Smooth muscle cell (in vitro differentiated cells): ENCODE data around the gene OLIG1. TPM values are rescaled to one million over a fixed set of nuclear protein-coding genes. Genes with fewer than 3 reads are reported as not detected.

Experiments
- DNase-seq: peaks from one replicate; lab custom pipeline; 2025; ENCODE audit not compliant: unreplicated experiment; lab: John Stamatoyannopoulos, UW
- H2AFZ ChIP-seq: fragments of 200-600 bp; sonication (generic); 2 replicates; pipeline ENCODE4 v1.6.0; 2016; ENCODE audit warnings: antibody characterized with exemption, low read depth, mild to moderate bottlenecking
- H3F3A ChIP-seq: fragments of 200-600 bp; sonication (generic); 2 replicates; pipeline ENCODE4 v1.6.0; 2017; ENCODE audit warnings: antibody characterized with exemption, low read depth
- H3K27ac ChIP-seq: fragments of 200-600 bp; sonication (generic); 2 replicates; pipeline ENCODE4 v1.5.1; 2016; ENCODE audit warnings: low read depth, mild to moderate bottlenecking
- H3K27me3 ChIP-seq: fragments of 200-600 bp; sonication (generic); 2 replicates; pipeline ENCODE4 v1.6.1; 2016; ENCODE audit warnings: low read depth, mild to moderate bottlenecking
- H3K36me3 ChIP-seq: fragments of 200-600 bp; sonication (generic); 2 replicates; pipeline ENCODE4 v1.5.1; 2016; ENCODE audit warnings: low read depth
- H3K4me1 ChIP-seq: fragments of 200-600 bp; sonication (generic); 2 replicates; pipeline ENCODE4 v1.5.1; 2016; ENCODE audit warnings: low read depth
- H3K4me2 ChIP-seq: fragments of 200-600 bp; sonication (generic); 2 replicates; pipeline ENCODE4 v1.6.0; 2016; ENCODE audit warnings: mild to moderate bottlenecking
- H3K4me3 ChIP-seq: fragments of 200-600 bp; sonication (generic); 2 replicates; pipeline ENCODE4 v1.5.1; 2016; ENCODE audit warnings: mild to moderate bottlenecking
- H3K79me2 ChIP-seq: fragments of 200-600 bp; sonication (generic); 2 replicates; pipeline ENCODE4 v1.6.0; 2016; ENCODE audit warnings: low read depth, mild to moderate bottlenecking
- H3K9ac ChIP-seq: fragments of 200-600 bp; sonication (generic); 2 replicates; pipeline ENCODE4 v1.6.0; 2016; ENCODE audit warnings: low read depth
- H3K9me3 ChIP-seq: fragments of 200-600 bp; sonication (generic); replicated peaks from 2 replicates; pipeline ENCODE4 v1.5.1; 2016; ENCODE audit warnings: low read depth
- H4K20me1 ChIP-seq: fragments of 200-600 bp; sonication (generic); 2 replicates; pipeline ENCODE4 v1.6.0; 2016; ENCODE audit warnings: low read depth
- CTCF ChIP-seq: fragments of 200-600 bp; sonication (generic); IDR thresholded peaks from 2 replicates; pipeline ENCODE4 v1.5.1; 2017; ENCODE audit warnings: borderline replicate concordance, mild to moderate bottlenecking, antibody characterized with exemption; ENCODE audit not compliant: insufficient read depth, poor library complexity, severe bottlenecking
- WGBS: methylation state at CpG from one replicate; pipeline ENCODE4 v1.1.7; 2016; ENCODE audit warnings: low lambda C conversion rate; 5-methylcytosine and 5-hydroxymethylcytosine counted together
- polyA plus RNA-seq: library from polyadenylated mRNA; unstranded; fragments of >200 nt; fragmentation: Nextera tagmentation; extraction: Ambion mirVana; gene quantifications from 2 replicates; pipeline ENCODE4 v1.2.1, GENCODE V29; 2016
- total RNA-seq: library from RNA; depleted of rRNA; stranded (reverse); fragments of >200 nt; gene quantifications from 2 replicates; pipeline ENCODE4 v1.2.3, GENCODE V29; 2014

Gene OLIG1
- total and polyA plus RNA-seq, 2 experiments from 2014 or later = not detected

- 33% methylated on average over 4 of the region's 4 CpGs for WGBS
- no peaks in the 10 kb centered on the region for H4K20me1 ChIP-seq
- H2AFZ ChIP-seq = no peak overlapping the region
- H3K27ac ChIP-seq = peak overlapping the region; percentile 68
- DNase-seq = no peak
- H3K9me3 ChIP-seq = no peaks in the 10 kb centered on the region
- no peak overlapping the region for H3K9ac ChIP-seq
- H3K27me3 ChIP-seq = peaks cover 42% of the 10 kb centered on the region
- H3K4me3 ChIP-seq = no peak overlapping the region
- no peaks in the 10 kb centered on the region for H3K36me3 ChIP-seq
- no peaks in the 10 kb centered on the region for H3K79me2 ChIP-seq
- H3F3A ChIP-seq = no peaks in the 10 kb centered on the region
- no peak for TF ChIP-seq CTCF
- H3K4me1 ChIP-seq = no peaks in the 10 kb centered on the region
- peak overlapping the region; percentile 60 for H3K4me2 ChIP-seq
Observed at GRCh38 chr21:33042812-33043211, 27.1 kb upstream of the OLIG1 start.

GRCh38 chr21:33046455-33046854, 23.5 kb upstream of the OLIG1 start:
- 55% methylated on average over 8 of the region's 8 CpGs for WGBS
- no peak overlapping the region for H3K4me3 ChIP-seq
- H3K27ac ChIP-seq = no peak overlapping the region
- no peaks in the 10 kb centered on the region for H3F3A ChIP-seq
- H3K9ac ChIP-seq = no peak overlapping the region
- no peaks in the 10 kb centered on the region for H3K4me1 ChIP-seq
- no peak for TF ChIP-seq CTCF
- H4K20me1 ChIP-seq = no peaks in the 10 kb centered on the region
- DNase-seq = no peak
- H3K79me2 ChIP-seq = no peaks in the 10 kb centered on the region
- H3K36me3 ChIP-seq = no peaks in the 10 kb centered on the region
- no peak overlapping the region for H3K4me2 ChIP-seq
- peaks cover 57% of the 10 kb centered on the region for H3K27me3 ChIP-seq
- H3K9me3 ChIP-seq = no peaks in the 10 kb centered on the region
- no peak overlapping the region for H2AFZ ChIP-seq

GRCh38 chr21:33047231-33047630, 22.7 kb upstream of the OLIG1 start:
- H3K4me2 ChIP-seq = no peak overlapping the region
- no peak overlapping the region for H3K9ac ChIP-seq
- H3K4me1 ChIP-seq = no peaks in the 10 kb centered on the region
- no peak for DNase-seq
- H3F3A ChIP-seq = no peaks in the 10 kb centered on the region
- no peaks in the 10 kb centered on the region for H3K36me3 ChIP-seq
- H3K27me3 ChIP-seq = peaks cover 57% of the 10 kb centered on the region
- H3K79me2 ChIP-seq = no peaks in the 10 kb centered on the region
- H2AFZ ChIP-seq = no peak overlapping the region
- no peaks in the 10 kb centered on the region for H4K20me1 ChIP-seq
- H3K4me3 ChIP-seq = no peak overlapping the region
- TF ChIP-seq CTCF = no peak
- no peak overlapping the region for H3K27ac ChIP-seq
- H3K9me3 ChIP-seq = no peaks in the 10 kb centered on the region
- 89% methylated on average over 5 of the region's 5 CpGs for WGBS

- Histone ChIP-seq H3K27me3 (peaks cover 66% of the 10 kb centered on the region), H3K27ac (no peak overlapping the region), H3K4me2 (no peak overlapping the region), H3K36me3 (no peaks in the 10 kb centered on the region), H2AFZ (no peak overlapping the region), H3K4me3 (no peak overlapping the region), H4K20me1 (no peaks in the 10 kb centered on the region), H3K9ac (no peak overlapping the region), H3K9me3 (no peaks in the 10 kb centered on the region), H3F3A (no peaks in the 10 kb centered on the region), H3K79me2 (no peaks in the 10 kb centered on the region), H3K4me1 (no peaks in the 10 kb centered on the region)
- TF ChIP-seq CTCF = no peak
- WGBS = 92% methylated on average over 16 of the region's 16 CpGs
- DNase-seq = no peak
Observed at GRCh38 chr21:33051925-33052324, 18.0 kb upstream of the OLIG1 start.
